Measurements from ENCODE around the gene HTR1E.

- no peak for TF ChIP-seq HDAC2 (IDR thresholded peaks at IDR 0.05)
- no peak for TF ChIP-seq SREBF2 (IDR thresholded peaks at IDR 0.05; ENCODE audit: low read length)
- TF ChIP-seq TAF1 (IDR thresholded peaks at IDR 0.05; ENCODE audit: borderline replicate concordance, low read depth, low read length): no peak
- no peak for TF ChIP-seq STAT1 (conservative IDR thresholded peaks at IDR 0.05)
- no peak for TF ChIP-seq JUNB (IDR thresholded peaks at IDR 0.05)
- no peak for TF ChIP-seq CTCF (IDR thresholded peaks at IDR 0.05 in 2 of 3, conservative IDR thresholded peaks at IDR 0.05 in 1 of 3; ENCODE audit: control insufficient read depth in 2 of 3, extremely low read depth in 1 of 3, insufficient read depth in 1 of 3, low read depth in 3 of 3, low read length in 3 of 3)
- TF ChIP-seq RELA (IDR thresholded peaks at IDR 0.05; ENCODE audit: borderline replicate concordance, partially characterized antibody): no peak
- TF ChIP-seq ATF7 (IDR thresholded peaks at IDR 0.05; ENCODE audit: low read depth): no peak
- TF ChIP-seq RCOR1 (conservative IDR thresholded peaks at IDR 0.05; ENCODE audit: low read depth, low read length): no peak
Measured at GRCh38 chr6:87016772-87017171, 79.4 kb downstream of the HTR1E start.

Measured in GM12878 (cell line).